Astrocyte (in vitro differentiated cells and primary cell): ENCODE measurements around the gene POU2F1.

Experiments used
- CTCF ChIP-seq: IDR thresholded peaks from 2 replicates; pipeline ENCODE4 v1.5.1; 2011; ENCODE audit warnings: low read depth, mild to moderate bottlenecking, inconsistent platforms, low read length, moderate library complexity; ENCODE audit not compliant: insufficient read depth
- EZH2 ChIP-seq: IDR thresholded peaks from 2 replicates; pipeline ENCODE4 v1.6.1; 2012; ENCODE audit warnings: mild to moderate bottlenecking, low read length, inconsistent platforms; ENCODE audit not compliant: insufficient read depth

GRCh38 chr1:167373398-167373797, 152.7 kb downstream of the POU2F1 start:
- TF ChIP-seq CTCF (no peak), EZH2 (no peak)
